ENCODE measurements around the gene ALKBH2. TPM values are rescaled to one million over a fixed set of nuclear protein-coding genes. Genes with fewer than 3 reads are reported as not detected.

ALKBH2 gene
- total RNA-seq, 6 experiments from 2014 or later, result 12.3 to 17.1 (median 13.3) TPM

DNA sequence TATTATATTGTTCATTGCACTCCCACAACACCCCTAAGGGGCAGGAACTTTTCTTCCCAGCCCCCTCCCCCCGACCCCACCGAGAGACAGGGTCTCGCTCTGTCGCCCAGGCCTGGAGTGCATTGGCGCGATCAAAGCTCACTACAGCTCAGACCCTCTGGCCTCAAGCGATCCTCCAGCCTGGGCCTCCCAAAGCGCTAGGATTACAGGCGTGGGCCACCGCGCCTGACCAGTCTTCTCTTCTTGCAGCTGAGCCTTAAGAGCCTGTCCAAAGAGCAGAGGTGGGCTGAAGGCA is 3.8 kb upstream of the ALKBH2 start:
- DNase-seq, result no peak
- H3K27ac Mint-ChIP-seq, result no peak overlapping the region
- no peak for TF ChIP-seq CTCF (IDR thresholded peaks at IDR 0.05)
- peaks cover 46% of the 10 kb centered on the region for H3K4me1 Mint-ChIP-seq (ENCODE audit: low read depth)
- peaks cover 16% of the 10 kb centered on the region for H3K36me3 Mint-ChIP-seq (ENCODE audit: low read depth)
- peak overlapping the region; percentile 89 for H3K4me3 Mint-ChIP-seq
- no peaks in the 10 kb centered on the region; the same call in 1 of the 2 replicates for H3K27me3 Mint-ChIP-seq (ENCODE audit: insufficient read depth)
- H3K9me3 Mint-ChIP-seq, result no peaks in the 10 kb centered on the region

DNA sequence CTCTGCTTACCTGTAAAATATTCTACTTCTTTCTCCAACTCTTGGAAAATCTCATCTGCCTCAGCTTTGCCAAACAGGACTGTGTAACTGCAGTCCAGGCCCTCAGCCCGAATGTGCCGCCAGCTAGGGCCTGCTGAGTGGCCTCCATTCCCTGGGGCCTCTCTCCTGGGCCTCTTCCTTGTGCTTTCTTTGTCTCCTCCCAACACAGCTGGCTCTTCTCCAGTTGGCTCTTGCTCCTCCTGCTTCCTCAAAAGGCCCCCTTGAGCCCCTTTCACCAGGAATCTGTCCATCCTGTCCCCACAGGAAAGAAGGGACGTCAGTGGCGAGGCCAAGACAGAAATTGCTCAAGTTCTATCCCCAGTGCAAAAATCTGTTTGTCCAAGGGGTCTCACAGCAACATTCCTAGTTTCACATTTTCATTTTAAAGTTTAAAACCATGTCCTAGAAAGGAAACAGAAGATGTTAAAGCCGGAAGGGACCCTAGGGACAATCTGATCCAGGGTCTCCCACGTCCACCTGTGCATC is 713 bp downstream of the ALKBH2 start:
- no peaks in the 10 kb centered on the region for H3K9me3 Mint-ChIP-seq
- H3K27ac Mint-ChIP-seq, result peak overlapping the region; percentile 91
- H3K4me1 Mint-ChIP-seq (ENCODE audit: low read depth), result peaks cover 33% of the 10 kb centered on the region
- H3K36me3 Mint-ChIP-seq (ENCODE audit: low read depth), result peaks cover 13% of the 10 kb centered on the region
- peak overlapping the region; percentile 91 for H3K4me3 Mint-ChIP-seq
- no peak for DNase-seq
- no peak for TF ChIP-seq CTCF (IDR thresholded peaks at IDR 0.05)
- H3K27me3 Mint-ChIP-seq (ENCODE audit: insufficient read depth), result no peaks in the 10 kb centered on the region; the same call in none of the 2 replicates

- TF ChIP-seq CTCF (IDR thresholded peaks at IDR 0.05), result no peak
- Mint-ChIP-seq H3K9me3 (no peaks in the 10 kb centered on the region), H3K4me3 (no peak overlapping the region), H3K27ac (no peak overlapping the region), H3K4me1 (ENCODE audit: low read depth) (peaks cover 33% of the 10 kb centered on the region), H3K36me3 (ENCODE audit: low read depth) (peaks cover 13% of the 10 kb centered on the region), H3K27me3 (ENCODE audit: insufficient read depth) (no peaks in the 10 kb centered on the region; the same call in none of the 2 replicates)
- DNase-seq, result no peak
Measured at GRCh38 chr12:109089683-109090082, 3.6 kb downstream of the ALKBH2 start.

- TF ChIP-seq CTCF (IDR thresholded peaks at IDR 0.05), result no peak
- H3K4me3 Mint-ChIP-seq, result no peak overlapping the region
- DNase-seq, result no peak
- H3K36me3 Mint-ChIP-seq (ENCODE audit: low read depth), result peaks cover 13% of the 10 kb centered on the region
- H3K27me3 Mint-ChIP-seq (ENCODE audit: insufficient read depth), result no peaks in the 10 kb centered on the region; the same call in none of the 2 replicates
- peaks cover 33% of the 10 kb centered on the region for H3K4me1 Mint-ChIP-seq (ENCODE audit: low read depth)
- H3K9me3 Mint-ChIP-seq, result no peaks in the 10 kb centered on the region
- peak overlapping the region; percentile 1; the same call in 1 of the 2 replicates for H3K27ac Mint-ChIP-seq
Measured at GRCh38 chr12:109088818-109089217, 4.5 kb downstream of the ALKBH2 start.

DNA sequence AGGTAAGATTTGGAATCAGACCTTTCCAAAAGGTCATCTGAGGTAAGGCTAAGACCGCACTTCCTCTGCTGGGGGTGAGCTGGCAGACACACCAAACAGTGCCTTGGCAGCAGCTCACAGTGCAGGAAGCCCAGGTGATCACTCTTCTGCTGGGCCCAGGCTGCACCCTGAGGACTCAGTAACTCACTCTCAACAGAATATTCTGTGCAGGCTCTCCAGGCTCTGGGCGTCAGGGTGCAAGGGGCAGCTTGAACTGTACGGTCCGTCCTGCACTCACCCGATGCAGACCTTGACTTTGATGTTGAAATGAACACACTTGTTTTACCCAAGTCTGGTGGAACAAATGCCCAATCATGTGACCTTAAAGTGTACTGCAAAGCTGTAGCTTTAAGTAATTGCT is 6.0 kb downstream of the ALKBH2 start:
- H3K27me3 Mint-ChIP-seq (ENCODE audit: insufficient read depth), result no peaks in the 10 kb centered on the region; the same call in none of the 2 replicates
- H3K4me3 Mint-ChIP-seq, result no peak overlapping the region
- no peak overlapping the region for H3K27ac Mint-ChIP-seq
- no peak for TF ChIP-seq CTCF (IDR thresholded peaks at IDR 0.05)
- H3K4me1 Mint-ChIP-seq (ENCODE audit: low read depth), result peaks cover 17% of the 10 kb centered on the region
- peaks cover 8% of the 10 kb centered on the region for H3K36me3 Mint-ChIP-seq (ENCODE audit: low read depth)
- H3K9me3 Mint-ChIP-seq, result no peaks in the 10 kb centered on the region
- DNase-seq, result no peak

- Mint-ChIP-seq H3K27me3 (ENCODE audit: insufficient read depth) (no peaks in the 10 kb centered on the region; the same call in none of the 2 replicates), H3K4me3 (no peak overlapping the region), H3K27ac (no peak overlapping the region), H3K36me3 (ENCODE audit: low read depth) (peaks cover 6% of the 10 kb centered on the region), H3K9me3 (no peaks in the 10 kb centered on the region), H3K4me1 (ENCODE audit: low read depth) (peaks cover 9% of the 10 kb centered on the region)
- TF ChIP-seq CTCF (IDR thresholded peaks at IDR 0.05), result no peak
- DNase-seq, result no peak
Measured at GRCh38 chr12:109085590-109085989, 7.7 kb downstream of the ALKBH2 start.

All from HFFc6 (cell line).